HFF-Myc (cell line): ENCODE data around the gene STXBP5.

Experiments
- DNase-seq: peaks from one replicate; pipeline ENCODE4 v3.0.0-alpha.2; 2011; ENCODE audit warnings: low read depth; ENCODE audit errors: extremely low read depth
- H3K4me3 ChIP-seq: replicated peaks from 2 replicates; pipeline ENCODE4 v1.5.1; 2011; ENCODE audit warnings: low read depth, mild to moderate bottlenecking, control low read depth, low read length
- CTCF ChIP-seq: IDR thresholded peaks from 2 replicates; pipeline ENCODE4 v1.5.1; 2012; ENCODE audit warnings: mild to moderate bottlenecking, low read depth, low read length, control low read depth; ENCODE audit errors: missing control alignments

Gene STXBP5

DNA sequence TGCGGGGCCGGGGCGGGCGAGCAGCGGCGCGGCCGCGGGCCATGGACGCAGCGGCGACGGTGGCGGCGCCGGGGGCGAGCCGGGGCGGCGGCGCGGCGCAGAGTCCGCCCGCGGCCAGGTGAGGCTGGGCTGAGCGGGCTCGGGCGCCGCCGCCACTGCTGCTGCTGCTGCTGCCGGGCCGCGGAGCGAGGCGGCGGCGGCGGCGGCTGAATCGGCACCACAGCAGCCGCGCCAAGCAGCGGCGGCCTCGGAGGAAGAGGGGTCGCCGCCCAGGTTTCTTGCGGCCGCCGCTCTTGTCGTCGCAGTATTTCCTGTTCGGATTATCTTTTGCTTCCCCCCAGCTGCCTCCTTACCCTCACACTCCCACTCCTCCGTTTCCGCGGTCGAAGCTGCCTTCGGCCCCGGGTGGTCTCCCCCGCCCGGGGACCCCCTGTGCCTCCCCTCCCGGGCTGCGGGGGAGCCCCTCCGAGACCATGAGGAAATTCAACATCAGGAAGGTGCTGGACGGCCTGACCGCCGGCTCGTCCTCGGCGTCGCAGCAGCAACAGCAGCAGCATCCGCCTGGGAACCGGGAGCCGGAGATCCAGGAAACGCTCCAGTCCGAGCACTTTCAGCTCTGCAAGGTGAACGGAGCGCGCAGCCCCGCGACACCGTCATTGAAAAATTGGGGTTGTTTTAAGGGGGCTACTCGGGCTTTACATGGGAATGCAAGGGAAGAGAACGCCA lies at the start of gene STXBP5:
STXBP5 (plus strand) TSS at position 358 of the 726 bp plus-strand sequence; CDS start at position 474, 116 bp downstream.
- no peak for TF ChIP-seq CTCF
- no peak for DNase-seq
- H3K4me3 ChIP-seq = peak within 1 kb of the TSS; percentile 61

- no peak for DNase-seq
- TF ChIP-seq CTCF = no peak
- H3K4me3 ChIP-seq = no peak overlapping the region
Measured at GRCh38 chr6:147154454-147154853, 49.8 kb upstream of the STXBP5 start.

DNA sequence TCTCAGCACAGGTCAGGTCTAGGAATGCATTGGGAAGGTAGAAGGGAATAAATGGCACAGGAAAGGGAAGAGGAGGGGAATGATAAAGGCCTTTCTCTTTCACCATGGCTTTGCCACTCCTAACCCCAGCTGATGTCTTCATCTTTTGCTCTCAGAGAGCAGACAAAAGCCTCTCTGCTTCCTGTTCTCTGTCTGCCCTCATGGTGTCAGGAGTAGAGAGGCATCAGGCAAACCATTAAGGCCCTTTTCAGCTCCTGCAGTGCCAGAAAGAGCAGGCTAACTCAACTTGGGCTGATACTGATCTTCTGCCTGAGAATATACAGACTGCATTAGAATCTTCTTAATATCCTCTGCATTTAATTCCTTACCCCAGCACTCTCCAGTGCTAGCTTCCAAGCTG lies 48.0 kb upstream of the STXBP5 start:
- no peak for TF ChIP-seq CTCF
- no peak for DNase-seq
- H3K4me3 ChIP-seq = no peak overlapping the region

DNA sequence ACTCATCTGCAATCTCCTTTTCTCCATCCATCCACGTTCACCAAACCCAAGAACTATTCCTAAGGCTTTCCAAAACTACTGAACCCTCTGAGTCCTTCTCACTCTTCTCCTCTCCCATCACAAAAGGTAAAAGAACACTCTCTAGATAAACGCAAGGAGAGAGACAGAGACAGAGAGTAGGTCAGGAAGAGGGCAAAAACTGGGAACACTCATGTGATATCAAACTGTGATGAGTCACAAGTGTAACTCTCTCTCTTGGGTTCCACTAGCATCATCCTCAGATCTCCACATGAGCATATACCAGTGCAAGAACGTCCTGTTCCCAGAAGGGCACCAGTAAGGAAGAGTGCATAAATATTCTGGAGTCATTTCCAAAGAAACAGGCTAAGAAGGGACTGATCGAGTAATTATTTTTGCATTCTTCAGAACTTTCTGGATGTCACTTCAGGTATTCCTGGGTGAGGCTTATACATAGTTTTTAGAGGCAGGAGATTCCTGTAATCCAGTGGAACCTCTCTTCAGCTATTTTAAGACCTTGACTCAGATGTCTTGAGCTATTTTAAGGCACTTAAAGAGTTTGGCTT lies 47.3 kb upstream of the STXBP5 start:
- no peak for TF ChIP-seq CTCF
- H3K4me3 ChIP-seq = no peak overlapping the region
- no peak for DNase-seq

GRCh38 chr6:147157930-147158329 lies 46.3 kb upstream of the STXBP5 start:
- no peak for DNase-seq
- no peak for TF ChIP-seq CTCF
- H3K4me3 ChIP-seq = no peak overlapping the region

DNA sequence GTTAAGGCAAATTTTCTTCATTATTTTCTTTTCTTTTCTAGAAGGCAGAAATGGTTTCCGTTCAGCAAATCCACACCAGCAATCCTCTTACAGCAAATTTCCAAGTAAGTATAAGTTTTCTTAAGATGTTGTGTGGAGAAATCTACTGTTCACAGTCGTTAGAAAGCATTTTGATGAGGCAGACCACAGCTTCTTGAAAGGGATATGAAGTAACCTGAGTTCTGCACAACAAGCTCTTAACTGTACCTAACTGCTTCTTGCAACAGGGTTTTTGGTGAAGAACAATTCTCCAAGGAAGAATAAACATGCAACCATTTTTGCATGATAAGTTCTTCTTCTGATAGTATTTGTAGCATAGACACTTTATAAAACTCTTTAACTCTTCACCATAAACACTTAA lies 45.3 kb upstream of the STXBP5 start:
- no peak for DNase-seq
- H3K4me3 ChIP-seq = no peak overlapping the region
- no peak for TF ChIP-seq CTCF
